Mesodermal cell (in vitro differentiated cells): Measurements from ENCODE around the gene TBC1D8.
"Not testable (repeated sequence)": the region's sequence is repeated elsewhere in the genome, so short reads cannot be mapped to it uniquely, and the experiment has no call there.

ENCODE experiments used
- H3K27ac ChIP-seq: 2 replicates; pipeline ENCODE4 v1.7.0; 2013; ENCODE audit warnings: mild to moderate bottlenecking, low read depth, low read length, moderate library complexity; ENCODE audit not compliant: severe bottlenecking
- H3K36me3 ChIP-seq: 2 replicates; pipeline ENCODE4 v1.7.1; 2013; ENCODE audit warnings: mild to moderate bottlenecking, low read length, moderate library complexity; ENCODE audit not compliant: control insufficient read depth, insufficient read depth
- H3K4me1 ChIP-seq: one replicate; pipeline ENCODE4 v1.7.1; 2013; ENCODE audit warnings: mild to moderate bottlenecking, low read length; ENCODE audit not compliant: insufficient read depth, control insufficient read depth, poor library complexity, severe bottlenecking
- H3K4me3 ChIP-seq: 2 replicates; pipeline ENCODE4 v1.7.0; 2013; ENCODE audit warnings: low read length, control low read depth, mild to moderate bottlenecking; ENCODE audit not compliant: insufficient read depth, poor library complexity, severe bottlenecking; ENCODE audit errors: extremely low read depth
- H3K9me3 ChIP-seq: 2 replicates; pipeline ENCODE4 v1.7.1; 2013; ENCODE audit warnings: mild to moderate bottlenecking, low read length, moderate library complexity; ENCODE audit not compliant: control insufficient read depth
- WGBS, 2 experiments: methylation state at CpG; one replicate each; pipeline ENCODE4 v1.1.5; 2013; ENCODE audit warnings: missing lambda C conversion rate in 2 of 2; ENCODE audit not compliant: insufficient coverage in 2 of 2; 5-methylcytosine and 5-hydroxymethylcytosine counted together

The TBC1D8 gene

GRCh38 chr2:101187131-101187530, 35.9 kb upstream of the TBC1D8 start:
- Histone ChIP-seq H3K4me3 (no peak overlapping the region), H3K9me3 (peaks cover 5% of the 10 kb centered on the region), H3K27ac (no peak overlapping the region), H3K36me3 (no peaks in the 10 kb centered on the region), H3K4me1 (no peaks in the 10 kb centered on the region)
- WGBS, 2 experiments = 70% methylated on average over 1 of the region's 2 CpGs; no CpG with 5 or more reads in 1 of the 2 experiments

- Histone ChIP-seq H3K36me3 (no peaks in the 10 kb centered on the region), H3K9me3 (peaks cover 5% of the 10 kb centered on the region), H3K4me1 (no peaks in the 10 kb centered on the region), H3K4me3 (no peak overlapping the region), H3K27ac (no peak overlapping the region)
- 67% methylated on average over 3 of the region's 3 CpGs; no CpG with 5 or more reads in 1 of the 2 experiments for WGBS, 2 experiments
Measured at GRCh38 chr2:101185656-101186055, 34.5 kb upstream of the TBC1D8 start.

- no peaks in the 10 kb centered on the region for H3K4me1 ChIP-seq
- H3K4me3 ChIP-seq = no peak overlapping the region
- WGBS, 2 experiments = 87 to 89% methylated on average over 3 of the region's 4 CpGs
- H3K27ac ChIP-seq = no peak overlapping the region
- no peaks in the 10 kb centered on the region for H3K36me3 ChIP-seq
- H3K9me3 ChIP-seq = peaks cover 5% of the 10 kb centered on the region
Measured at GRCh38 chr2:101185085-101185484, 33.9 kb upstream of the TBC1D8 start.

- Histone ChIP-seq H3K9me3 (no peaks in the 10 kb centered on the region), H3K36me3 (no peaks in the 10 kb centered on the region), H3K4me3 (no peak overlapping the region), H3K4me1 (no peaks in the 10 kb centered on the region), H3K27ac (no peak overlapping the region)
- 100% methylated on average over 1 of the region's 3 CpGs; no CpG with 5 or more reads in 1 of the 2 experiments for WGBS, 2 experiments
Measured at GRCh38 chr2:101179982-101180381, 28.8 kb upstream of the TBC1D8 start.

GRCh38 chr2:101176803-101177202, 25.6 kb upstream of the TBC1D8 start:
- Histone ChIP-seq H3K4me3 (no peak overlapping the region), H3K9me3 (peaks cover 11% of the 10 kb centered on the region), H3K27ac (no peak overlapping the region), H3K4me1 (no peaks in the 10 kb centered on the region), H3K36me3 (no peaks in the 10 kb centered on the region)
- 84 to 89% methylated on average over 4 of the region's 4 CpGs for WGBS, 2 experiments

- H3K27ac ChIP-seq = no peak overlapping the region
Measured at GRCh38 chr2:101175991-101176390, 24.8 kb upstream of the TBC1D8 start.

GRCh38 chr2:101173707-101174295, 22.6 kb upstream of the TBC1D8 start:
- no peak overlapping the region for H3K27ac ChIP-seq
- H3K4me1 ChIP-seq = no peaks in the 10 kb centered on the region
- 86% methylated on average over 2 of the region's 2 CpGs for WGBS, 2 experiments
- peaks cover 11% of the 10 kb centered on the region for H3K9me3 ChIP-seq
- H3K4me3 ChIP-seq = no peak overlapping the region
- H3K36me3 ChIP-seq = no peaks in the 10 kb centered on the region

More at GRCh38 chr2:101175991-101176390, 24.8 kb upstream of the TBC1D8 start:
- 89 to 93% methylated on average over 3 of the region's 3 CpGs for WGBS, 2 experiments
- Histone ChIP-seq H3K36me3 (no peaks in the 10 kb centered on the region), H3K9me3 (peaks cover 11% of the 10 kb centered on the region), H3K4me1 (no peaks in the 10 kb centered on the region), H3K4me3 (no peak overlapping the region)

- peaks cover 15% of the 10 kb centered on the region for H3K9me3 ChIP-seq
- not testable (repeated sequence) for H3K27ac ChIP-seq, H3K4me1 ChIP-seq, H3K4me3 ChIP-seq, H3K36me3 ChIP-seq
- WGBS, 2 experiments = 85 to 92% methylated on average over 2 of the region's 2 CpGs
Measured at GRCh38 chr2:101169822-101170221, 18.6 kb upstream of the TBC1D8 start.

GRCh38 chr2:101168706-101169105, 17.5 kb upstream of the TBC1D8 start:
- H3K36me3 ChIP-seq = no peaks in the 10 kb centered on the region
- H3K4me1 ChIP-seq = no peaks in the 10 kb centered on the region
- WGBS, 2 experiments = 80% methylated on average over 1 of the region's 1 CpG; no CpG with 5 or more reads in 1 of the 2 experiments
- peaks cover 12% of the 10 kb centered on the region for H3K9me3 ChIP-seq
- H3K27ac ChIP-seq = no peak overlapping the region
- H3K4me3 ChIP-seq = no peak overlapping the region

GRCh38 chr2:101167532-101167931, 16.4 kb upstream of the TBC1D8 start:
- 78 to 83% methylated on average over 2 of the region's 2 CpGs for WGBS, 2 experiments
- not testable (repeated sequence) for H3K27ac ChIP-seq, H3K9me3 ChIP-seq, H3K4me3 ChIP-seq, H3K4me1 ChIP-seq, H3K36me3 ChIP-seq

- WGBS, 2 experiments = 86 to 91% methylated on average over 1 to 2 of the region's 2 CpGs
- Histone ChIP-seq H3K4me1 (no peaks in the 10 kb centered on the region), H3K4me3 (no peak overlapping the region), H3K36me3 (no peaks in the 10 kb centered on the region), H3K9me3 (peaks cover 4% of the 10 kb centered on the region), H3K27ac (no peak overlapping the region)
Measured at GRCh38 chr2:101164021-101164420, 12.8 kb upstream of the TBC1D8 start.
